NCI-H2081 (cell line): ENCODE results near the gene DGKB.

ENCODE experiments used
- DNase-seq, 2 experiments: peaks; one replicate each; lab custom pipeline; 2025; lab: John Stamatoyannopoulos, UW

The DGKB gene

DNA sequence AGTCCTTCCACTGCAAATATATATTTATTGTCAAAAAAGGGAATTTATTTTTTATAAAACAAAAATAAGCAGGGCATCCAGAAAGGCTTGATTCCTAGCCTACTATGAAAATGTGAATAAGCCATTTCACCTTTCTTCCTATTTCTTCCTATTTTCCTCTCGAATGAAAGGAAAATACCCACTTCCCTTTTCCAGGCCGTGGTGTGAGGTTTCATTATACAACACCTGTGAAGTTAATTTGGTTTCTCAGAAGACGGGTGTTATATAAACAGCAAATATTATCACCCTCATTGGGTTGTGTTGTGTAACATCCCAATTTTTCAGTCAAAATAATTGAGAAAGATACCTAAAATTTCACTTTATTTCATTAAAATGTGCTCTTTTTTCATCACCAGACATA is 214.3 kb downstream of the DGKB start:
- no peak for DNase-seq

DNA sequence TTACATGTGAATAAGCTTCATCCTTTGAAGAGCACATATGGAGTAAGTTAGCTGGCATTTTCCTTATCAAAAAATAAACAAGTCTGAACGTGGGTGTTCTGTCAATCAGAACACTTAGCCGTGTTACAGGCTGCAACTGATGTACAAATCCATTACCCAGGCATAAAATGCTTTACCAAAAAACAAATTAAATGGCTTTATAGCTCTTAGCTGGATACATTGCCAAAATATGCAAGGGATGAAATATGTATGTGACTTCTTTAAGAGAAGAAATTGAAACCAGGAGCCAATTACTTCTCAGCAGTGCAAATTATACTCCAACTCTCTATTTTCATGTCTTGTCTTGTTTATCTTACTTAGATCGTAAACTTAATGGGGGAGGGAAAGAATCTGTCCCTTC is 214.8 kb downstream of the DGKB start:
- DNase-seq: peak in 1 of 2 experiments; percentile 24

DNA sequence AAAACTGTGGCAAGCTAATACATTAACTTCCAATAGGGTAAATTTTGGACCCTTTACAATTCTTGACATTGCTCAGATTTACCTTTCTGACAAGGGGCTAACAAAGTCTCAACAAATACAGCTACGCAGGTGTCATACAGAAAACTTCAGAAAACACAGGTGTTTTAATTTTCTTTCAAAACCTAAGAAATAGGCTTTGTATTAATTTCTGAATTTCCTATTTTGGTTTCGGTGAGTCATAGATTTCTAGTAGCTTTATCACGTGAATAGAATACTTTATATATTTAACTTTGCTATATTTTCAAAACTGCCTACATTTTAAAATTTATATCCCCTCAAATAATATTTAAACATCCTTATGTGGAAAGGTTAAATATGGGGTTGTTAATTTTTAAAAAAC is 215.3 kb downstream of the DGKB start:
- no peak for DNase-seq

DNA sequence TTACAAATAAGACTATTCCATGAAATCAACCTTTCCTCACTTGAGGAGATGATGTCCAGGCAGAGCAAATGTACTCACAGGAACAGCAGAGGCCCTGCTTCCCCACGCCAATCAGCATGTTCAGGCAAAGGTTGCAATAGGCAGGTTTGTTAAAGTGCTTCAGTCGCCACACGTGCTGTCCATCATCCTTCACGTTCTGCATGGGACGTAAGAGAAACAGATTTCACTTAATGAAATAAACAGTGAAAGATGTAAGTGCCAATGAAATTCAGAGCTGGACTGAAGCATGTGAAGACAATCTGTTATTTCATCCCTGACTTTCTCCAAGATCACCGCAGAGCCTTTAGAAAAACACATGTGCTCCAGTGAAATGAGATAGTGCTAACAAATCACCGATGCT is 217.4 kb downstream of the DGKB start:
- DNase-seq: no peak

DNA sequence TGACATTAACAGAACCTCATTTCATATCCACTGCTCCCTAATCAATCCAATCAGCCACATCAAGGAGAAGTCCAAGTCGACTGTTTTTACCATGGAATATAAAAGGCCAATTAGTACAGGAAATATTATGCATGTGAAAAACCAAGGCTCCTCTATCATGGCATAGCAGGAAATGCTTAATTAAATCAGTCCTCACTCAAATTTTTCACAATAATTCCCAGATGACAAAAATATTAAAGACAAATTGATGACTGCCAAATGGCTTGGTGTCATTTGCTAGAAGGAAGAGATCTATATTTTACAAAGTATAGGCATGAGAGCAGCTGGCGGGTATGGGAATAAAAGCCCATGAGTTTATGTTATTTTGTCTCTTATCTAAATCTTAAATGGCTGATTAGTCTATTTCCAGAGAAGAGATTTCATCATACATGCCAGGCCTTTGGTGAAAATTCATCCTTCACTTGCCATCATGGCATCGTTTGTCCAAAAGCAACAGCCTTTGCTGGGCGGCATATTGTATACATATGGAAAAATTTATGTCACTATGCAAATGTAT is 219.6 kb downstream of the DGKB start:
- no peak for DNase-seq

DNA sequence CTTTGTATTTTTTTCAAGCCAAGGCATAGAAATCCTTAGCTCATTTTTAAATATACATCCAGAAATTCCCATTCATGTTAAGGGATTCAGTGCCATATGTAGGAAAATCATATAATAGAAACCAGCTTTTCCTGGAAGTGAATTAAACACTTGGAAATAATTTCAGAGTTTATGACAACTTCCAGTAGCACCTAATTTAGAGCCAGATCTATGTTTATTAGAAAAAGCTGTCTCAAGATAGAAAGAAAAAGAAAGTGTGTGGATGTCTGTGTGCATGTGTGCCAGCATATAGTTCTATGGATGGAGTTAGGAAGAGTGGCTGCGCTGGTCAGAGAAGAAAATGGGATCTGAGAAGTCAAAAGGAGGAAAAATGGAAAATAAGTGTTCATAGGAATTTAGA is 225.7 kb downstream of the DGKB start:
- no peak for DNase-seq

DNA sequence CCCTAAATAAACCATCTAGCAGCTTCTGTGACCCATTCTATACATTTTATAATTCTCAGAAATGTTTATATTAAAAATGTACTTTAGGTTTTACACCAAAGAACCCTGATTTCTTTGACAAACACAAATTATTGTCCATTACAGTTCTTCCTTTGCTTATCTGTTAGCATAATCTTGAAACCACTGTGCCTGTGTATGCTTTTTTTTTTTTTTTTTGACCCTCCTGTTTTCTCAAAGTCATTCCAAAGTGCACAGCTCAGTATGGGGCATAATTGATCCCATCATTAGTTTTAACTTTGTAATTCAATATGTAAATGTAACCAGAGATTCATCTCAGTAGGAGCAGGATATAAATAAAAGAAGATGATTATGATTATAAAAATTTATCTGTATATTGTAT is 229.3 kb downstream of the DGKB start:
- peak in 1 of 2 experiments; percentile 21 for DNase-seq

DNA sequence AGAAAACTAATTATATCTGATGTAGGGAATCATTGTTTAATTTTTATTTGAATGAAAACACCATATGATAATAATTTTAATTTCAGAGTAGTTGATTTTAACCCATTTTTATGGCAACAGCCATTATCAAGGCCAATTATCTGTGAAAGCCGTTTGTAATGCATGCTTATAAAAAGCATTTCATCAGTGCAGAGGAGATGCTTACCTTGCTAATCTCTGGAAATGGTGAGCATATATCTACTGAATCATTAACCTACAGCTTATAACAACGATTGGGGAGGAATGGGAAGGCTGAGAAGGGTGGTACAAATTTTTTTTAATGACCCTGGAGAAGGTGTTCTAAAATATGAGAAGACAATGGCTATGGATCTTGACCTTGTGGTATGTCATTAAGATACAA is 235.6 kb downstream of the DGKB start:
- DNase-seq: no peak

DNA sequence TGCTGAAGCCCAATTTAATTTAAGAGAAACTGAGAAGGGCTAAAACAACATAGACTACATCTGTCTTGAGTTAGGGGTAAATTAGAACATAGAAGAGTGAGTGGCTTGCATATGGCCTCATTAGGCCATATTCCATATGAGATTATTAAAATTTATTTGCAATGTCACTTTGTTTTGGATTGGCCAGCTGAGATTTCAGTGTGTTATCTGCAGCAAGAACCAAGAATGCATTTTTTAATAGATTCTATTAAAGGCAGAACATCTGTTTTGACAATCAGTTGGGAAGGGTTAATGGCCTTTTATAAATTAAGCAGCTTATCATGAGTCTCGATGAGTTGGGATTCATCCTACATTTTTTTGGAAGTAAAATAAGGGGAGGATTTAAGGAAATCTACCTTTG is 236.2 kb downstream of the DGKB start:
- DNase-seq: no peak

DNA sequence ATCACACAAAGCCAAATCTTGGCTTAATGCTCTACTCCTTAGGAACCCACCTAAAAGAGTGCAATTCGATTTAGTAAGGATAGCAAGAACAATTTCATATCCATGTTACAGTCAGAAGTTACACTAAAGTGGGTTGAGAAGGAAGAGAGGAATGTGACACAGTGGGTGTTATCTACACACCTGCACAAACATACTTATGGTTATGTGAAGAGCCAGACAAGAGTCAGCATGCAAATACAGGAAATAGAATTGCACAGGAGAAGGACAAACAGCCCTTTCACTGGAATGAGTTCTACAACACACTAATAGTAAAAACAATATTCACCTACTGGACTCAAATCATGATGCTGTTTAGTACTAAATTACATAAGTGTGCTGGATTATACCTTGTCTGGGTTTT is 262.8 kb downstream of the DGKB start:
- DNase-seq: peak in 1 of 2 experiments; percentile 66

DNA sequence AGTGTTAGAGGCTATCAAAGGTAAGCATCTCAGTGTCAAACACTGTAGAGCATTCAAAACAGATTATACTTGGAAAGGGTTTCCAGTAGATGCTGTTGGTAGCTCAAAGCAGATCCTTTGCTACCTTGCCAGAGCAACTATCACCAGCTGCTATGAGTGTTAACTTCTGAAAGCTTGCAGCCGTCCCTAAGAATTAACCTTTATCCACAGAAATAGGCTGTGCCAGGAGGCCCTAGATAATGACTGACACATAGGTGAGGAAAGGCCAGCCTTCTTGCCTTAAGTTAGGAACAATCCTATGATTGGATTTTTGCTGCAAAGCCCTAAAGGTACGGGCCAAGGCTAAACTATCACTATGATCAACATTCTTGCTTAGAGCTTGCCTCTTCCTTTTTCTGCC is 263.2 kb downstream of the DGKB start:
- peak in 1 of 2 experiments; percentile 37 for DNase-seq

DNA sequence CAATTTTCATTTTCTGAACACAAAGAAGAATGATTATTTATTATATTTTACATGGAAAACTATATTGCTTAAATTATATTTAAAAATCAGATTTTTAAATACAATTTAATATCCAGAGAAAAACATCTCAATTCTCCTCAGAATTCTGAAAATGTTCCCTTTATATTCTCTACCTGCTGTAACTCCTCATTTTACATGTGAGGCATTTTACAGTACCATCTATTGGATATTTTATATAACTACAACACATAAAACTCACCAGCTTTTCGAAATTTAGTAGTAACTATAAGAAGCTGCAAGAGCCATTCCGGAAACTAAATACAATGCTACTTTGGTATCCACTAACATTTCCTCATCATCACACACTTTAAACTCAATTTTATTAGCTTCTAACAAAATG is 264.6 kb downstream of the DGKB start:
- DNase-seq: no peak

DNA sequence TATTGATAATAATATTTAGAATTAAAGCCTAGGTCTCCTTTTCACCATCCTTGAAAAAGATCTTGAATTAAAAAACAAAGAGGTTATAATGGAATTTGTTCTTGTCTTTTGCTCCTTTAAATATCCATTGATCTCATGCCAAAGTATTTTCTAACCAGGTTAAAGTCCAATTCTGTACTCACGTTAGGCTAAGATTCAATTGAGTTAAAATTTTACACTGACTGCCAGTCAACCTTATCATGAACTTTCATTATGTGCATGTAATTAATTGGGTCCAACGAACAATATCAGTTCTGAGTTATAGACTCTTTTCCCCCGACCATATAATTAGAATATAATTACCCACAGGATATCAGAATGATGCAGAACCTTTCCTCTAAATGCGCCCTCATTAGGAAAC is 266.6 kb downstream of the DGKB start:
- DNase-seq: peak in 1 of 2 experiments; percentile 31

DNA sequence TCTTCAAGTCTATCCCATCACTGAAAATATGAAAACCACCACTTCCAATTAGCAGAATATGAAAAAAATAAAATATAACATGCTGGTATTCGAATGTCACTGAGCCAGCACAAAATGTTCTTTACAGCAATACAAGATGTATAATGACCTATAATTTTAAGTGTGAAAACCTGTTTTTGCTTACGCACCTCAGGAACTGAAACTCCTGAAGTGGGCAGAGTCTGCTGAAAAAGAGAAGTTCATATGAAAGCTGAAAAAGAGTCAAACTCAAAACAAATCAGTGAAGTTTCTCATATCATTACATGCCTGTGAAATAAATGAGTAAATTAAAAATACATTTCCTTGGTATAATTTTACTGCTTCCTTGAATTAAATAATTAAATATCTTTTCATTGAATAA is 272.5 kb downstream of the DGKB start:
- no peak for DNase-seq

DNA sequence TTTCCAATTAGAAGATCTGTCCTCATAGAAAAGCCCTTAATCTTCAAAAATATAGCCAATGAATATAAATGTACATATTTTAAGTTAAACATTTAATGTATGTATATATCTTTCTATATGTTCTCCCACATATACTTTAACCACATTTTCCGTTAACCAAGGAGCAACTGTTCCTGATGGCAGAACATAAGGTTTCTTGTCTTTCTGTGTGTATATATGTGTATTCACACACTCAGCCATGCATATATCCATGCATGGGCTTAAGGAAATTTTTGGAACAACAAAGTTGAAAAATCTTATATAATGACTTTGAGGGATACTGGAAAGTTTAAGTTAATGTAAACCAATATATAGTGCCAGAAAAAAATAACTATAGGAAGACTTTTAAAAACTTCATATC is 274.0 kb downstream of the DGKB start:
- no peak for DNase-seq

DNA sequence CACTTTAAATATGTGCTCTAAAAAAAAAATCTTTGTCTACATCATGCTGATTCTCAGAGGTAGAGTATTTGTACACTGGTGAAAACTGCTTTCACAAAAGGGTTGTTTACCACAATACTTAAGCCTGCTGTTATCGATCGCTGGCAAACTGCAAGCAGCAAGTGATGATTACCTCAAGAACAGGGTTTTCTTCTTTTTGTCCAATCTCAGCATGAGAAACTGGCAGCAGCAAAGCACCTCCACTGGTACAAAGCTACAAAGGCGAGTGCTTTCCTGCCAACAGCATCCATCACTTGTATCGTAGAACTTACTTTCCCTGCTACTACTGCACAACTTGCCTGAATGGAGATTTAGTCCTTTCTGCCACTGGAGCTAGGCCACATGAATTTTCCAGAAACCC is 276.5 kb downstream of the DGKB start:
- DNase-seq: peak; percentile 22 to 28

DNA sequence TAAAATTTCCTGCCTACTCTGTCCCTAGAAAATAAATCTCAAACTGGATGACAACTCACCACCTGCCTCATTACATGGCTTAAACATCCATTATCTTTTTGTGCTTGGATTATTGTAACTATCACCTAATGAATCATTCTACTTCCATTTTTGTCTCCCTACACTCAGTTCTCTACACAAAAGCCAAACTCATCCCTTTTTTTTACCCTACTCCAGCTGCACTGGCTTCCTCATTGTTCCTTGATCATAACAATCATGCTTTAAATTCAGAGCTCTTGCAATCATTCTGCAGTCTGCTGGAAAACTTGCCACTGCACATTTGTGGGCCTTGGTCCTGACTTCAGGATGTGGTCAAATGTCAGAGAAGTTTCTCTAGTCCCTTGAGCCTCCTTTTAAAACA is 280.0 kb downstream of the DGKB start:
- no peak for DNase-seq

DNA sequence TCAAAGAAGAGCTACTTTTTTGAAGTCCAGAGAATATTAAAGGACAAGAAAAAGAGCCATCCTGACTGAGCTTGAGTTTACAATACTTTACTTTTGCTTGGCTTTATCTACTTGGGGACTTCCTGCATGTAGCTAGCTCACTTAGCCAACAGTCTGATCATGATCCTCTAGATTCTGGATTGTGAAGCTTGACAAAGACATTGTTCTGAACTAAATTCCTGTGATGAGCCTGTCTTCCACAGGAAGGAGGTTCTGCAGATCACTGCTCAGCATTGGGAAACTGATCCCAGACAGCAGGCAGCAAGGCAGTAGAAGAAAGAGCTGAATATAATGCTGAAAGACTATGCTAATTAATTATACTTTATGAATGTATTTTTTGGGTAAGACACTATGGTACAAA is 296.4 kb downstream of the DGKB start:
- no peak for DNase-seq

DNA sequence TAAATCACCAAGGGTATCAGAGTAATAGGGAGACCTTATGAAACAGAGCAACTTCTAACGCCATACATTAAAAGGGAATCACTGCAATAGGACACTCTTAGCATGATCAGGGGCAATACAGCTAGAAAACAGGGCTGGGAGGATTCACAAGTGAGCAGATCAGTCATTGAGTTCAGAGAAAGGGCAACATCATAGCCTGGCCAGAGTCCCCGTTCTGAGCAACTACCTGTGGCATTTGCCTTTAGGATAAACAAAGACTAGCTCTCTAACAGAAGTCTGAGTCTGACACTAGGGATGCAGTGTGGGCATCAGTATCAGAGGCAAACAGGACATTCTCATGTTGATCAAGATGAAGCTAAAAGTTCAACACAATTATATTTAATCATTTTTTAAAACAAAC is 297.9 kb downstream of the DGKB start:
- no peak for DNase-seq

DNA sequence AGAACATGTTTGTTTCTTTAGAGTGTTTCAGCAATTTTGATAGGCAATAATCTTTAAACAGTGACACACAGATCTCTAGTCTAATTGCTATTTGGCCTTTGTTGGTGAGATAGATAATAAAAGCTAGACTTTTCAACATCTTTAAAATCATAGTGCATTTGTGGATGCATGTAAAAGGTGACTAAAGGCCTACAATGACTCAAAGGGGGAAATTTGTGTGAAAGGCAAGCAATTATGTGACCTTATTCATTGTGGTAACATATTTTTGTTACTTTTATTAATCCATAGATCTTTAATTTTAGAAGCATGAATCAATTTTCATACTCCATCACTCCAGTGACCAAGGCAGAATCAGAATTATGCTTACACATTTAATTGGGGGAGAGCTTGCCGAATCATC is 299.7 kb downstream of the DGKB start:
- no peak for DNase-seq

DNA sequence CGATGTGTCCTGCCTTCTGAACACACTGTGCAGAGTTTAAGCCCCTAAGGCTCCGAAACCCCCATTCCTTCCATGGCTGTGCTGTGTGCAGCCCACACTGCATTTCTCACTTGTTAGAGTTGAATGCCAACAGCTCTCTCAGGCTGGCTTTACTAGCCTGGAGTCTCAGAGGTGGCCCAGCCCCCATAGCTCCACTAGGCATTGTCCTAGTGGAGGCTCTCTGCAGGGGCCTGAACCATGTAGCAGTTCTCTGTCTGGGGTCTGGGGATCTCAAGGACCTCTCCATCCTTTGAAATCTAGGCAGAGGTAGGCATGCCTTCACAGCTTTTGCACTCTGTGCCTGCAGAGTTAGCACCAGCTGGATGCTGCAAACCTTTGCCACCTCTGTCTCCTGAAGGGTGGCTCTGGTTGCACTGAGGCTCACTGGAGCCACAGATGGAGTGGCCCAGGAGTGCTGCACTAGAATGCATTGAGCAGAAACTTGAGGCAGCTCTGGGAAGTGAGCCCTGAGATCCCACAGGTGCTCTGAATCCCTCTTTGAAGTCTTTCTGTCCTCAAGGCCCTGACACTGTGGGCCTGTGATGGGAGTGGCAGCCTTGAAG is 301.7 kb downstream of the DGKB start:
- DNase-seq: no peak

DNA sequence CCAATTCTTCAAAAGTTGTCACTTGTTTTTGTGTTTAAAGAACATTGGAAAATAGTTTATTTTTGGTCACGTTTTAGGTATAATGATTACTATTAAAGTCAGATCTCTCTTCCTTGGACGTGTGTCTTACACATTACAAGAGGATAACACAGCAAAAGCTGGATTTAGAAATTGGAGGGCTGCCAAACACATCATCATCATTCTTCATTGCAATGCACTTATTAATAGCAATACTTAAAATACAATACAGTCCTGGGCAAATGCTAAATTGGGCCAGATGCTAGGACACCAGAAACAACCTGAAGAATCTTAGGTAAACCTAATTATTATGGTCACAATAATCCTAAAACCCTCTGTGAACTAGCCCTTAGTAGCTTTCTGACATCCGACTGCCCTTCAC is 303.6 kb downstream of the DGKB start:
- no peak for DNase-seq

DNA sequence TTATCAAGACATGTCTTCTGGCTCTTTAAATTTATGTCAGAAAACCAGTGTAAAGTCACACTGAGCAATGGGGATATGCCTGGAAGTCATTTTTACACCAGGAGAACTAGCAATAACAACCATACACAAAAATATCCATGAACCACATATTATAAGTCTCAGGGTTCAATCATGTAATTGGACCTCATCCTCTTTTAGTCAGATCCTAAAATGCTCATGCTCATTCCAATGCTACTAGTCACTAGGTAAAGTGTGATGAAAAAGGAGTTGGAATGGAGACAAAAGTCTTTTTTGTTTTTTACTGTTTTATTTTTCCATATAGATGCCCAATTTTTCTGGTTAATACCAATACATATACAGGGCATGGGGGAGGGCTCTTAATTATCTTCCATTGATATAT is 306.1 kb downstream of the DGKB start:
- DNase-seq: no peak

DNA sequence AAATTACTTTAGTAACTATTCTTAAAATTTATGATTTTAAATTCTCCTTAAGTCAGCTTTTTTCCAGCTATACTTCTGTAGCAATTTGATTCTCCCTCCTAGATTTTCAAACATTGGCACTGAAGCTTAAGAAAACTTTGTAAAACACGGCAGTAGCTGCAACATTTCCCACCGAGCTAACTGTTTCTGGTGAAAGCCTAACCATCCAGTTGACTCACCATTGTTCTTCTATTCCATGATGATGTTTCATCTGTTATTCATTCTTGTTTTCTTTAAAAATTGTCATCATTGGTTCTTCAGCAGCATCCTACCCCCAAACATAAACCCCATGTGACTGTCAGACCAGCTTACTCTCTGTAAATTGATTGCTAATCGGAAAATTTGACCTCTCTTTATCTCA is 312.3 kb downstream of the DGKB start:
- no peak for DNase-seq

DNA sequence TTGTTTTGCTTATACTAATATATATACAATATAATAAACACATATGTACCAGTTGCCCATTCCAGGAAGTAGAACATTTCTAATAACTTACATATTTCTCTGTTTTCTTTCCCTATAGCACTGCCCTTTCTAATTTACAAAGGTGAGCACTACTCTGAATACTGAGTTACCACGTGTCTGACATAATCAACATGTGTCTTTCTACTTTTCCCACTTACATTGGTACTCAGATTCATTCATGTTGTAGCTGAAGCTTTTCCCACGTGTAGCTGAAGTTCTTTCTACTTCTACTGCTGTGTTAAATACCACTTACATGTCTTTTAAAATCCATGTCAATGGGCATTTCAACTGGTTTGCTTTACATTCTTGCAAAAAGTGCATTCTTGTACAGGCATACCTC is 317.3 kb downstream of the DGKB start:
- no peak for DNase-seq
